Activated CD4-positive, alpha-beta memory T cell treated with anti-CD3 and anti-CD28 coated beads, Interleukin-2, amount 10 ng/mL, durations not matched to agents 7 days and 5 days (primary cell): ENCODE measurements around the gene CD74. TPM values are rescaled to one million over a fixed set of nuclear protein-coding genes. Genes with fewer than 3 reads are reported as not detected.
A peak's percentile ranks its signal among the peaks of the same experiment; 100 is the strongest.
"Not testable (repeated sequence)": the region's sequence is repeated elsewhere in the genome, so short reads cannot be mapped to it uniquely, and the experiment has no call there.

Experiments
- CTCF ChIA-PET: fragments of 350-600 bp; sonication (Branson Sonifier 250); formaldehyde crosslinking; loops from one replicate; lab custom pipeline; 2021; ENCODE audit warnings: antibody characterized with exemption, inconsistent platforms; lab: Charles Lee
- POLR2A ChIA-PET: fragments of 350-600 bp; sonication (Branson Sonifier 250); formaldehyde crosslinking; loops from one replicate; lab custom pipeline; 2021; ENCODE audit warnings: antibody characterized with exemption; lab: Charles Lee
- DNase-seq: peaks from one replicate; pipeline ENCODE4 v3.0.0-alpha.2; 2020
- H3K27ac Mint-ChIP-seq: one replicate; pipeline ENCODE4 v1.8.0; 2021; ENCODE audit warnings: mild to moderate bottlenecking, mixed read lengths
- H3K27me3 Mint-ChIP-seq: one replicate; pipeline ENCODE4 v1.8.0; 2021; ENCODE audit warnings: mixed read lengths
- H3K36me3 Mint-ChIP-seq: one replicate; pipeline ENCODE4 v1.8.0; 2021; ENCODE audit warnings: low read depth, mixed read lengths
- H3K4me1 Mint-ChIP-seq: one replicate; pipeline ENCODE4 v1.8.0; 2021; ENCODE audit warnings: mixed read lengths
- H3K4me3 Mint-ChIP-seq: one replicate; pipeline ENCODE4 v1.8.0; 2021; ENCODE audit warnings: mild to moderate bottlenecking, mixed read lengths
- H3K9me3 Mint-ChIP-seq: one replicate; pipeline ENCODE4 v1.8.0; 2021; ENCODE audit warnings: mixed read lengths
- total RNA-seq, 2 experiments: library from RNA; stranded (reverse); gene quantifications; one replicate each; pipeline ENCODE4 v1.2.3, GENCODE V29; 2021

CD74 gene
- total RNA-seq, 2 experiments from 2014 or later, result 1,158 to 1,180 TPM

DNA sequence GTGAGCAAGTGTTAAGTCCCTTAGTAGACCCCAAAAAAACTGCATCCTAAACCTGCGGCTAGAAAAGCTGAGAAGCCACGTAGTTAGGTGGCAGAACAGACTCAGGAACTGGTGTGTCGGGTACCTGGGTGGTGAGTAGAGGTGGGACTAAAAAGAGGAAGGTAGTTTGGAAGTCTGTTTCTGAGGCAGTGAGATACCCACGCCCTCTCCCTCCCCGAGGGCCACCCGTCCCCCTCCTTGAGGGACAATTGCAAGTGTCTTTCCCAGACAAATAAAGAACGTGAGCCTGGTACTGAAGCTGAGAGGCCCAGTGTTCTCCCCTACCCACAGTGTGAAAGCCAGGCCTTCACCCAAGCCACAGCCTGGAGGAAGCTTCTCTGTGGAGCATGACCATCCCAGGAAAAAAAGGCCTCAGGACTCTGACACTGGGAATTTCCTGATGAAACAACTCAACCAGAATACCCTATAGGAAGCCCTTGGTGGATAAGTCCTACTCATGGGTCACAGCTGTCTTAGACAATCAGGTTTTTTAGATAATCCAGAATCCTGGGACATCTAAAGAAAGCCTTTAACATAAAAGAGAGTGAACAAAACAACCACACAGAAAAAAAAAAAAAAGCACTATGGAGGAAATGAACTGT lies 7.0 kb upstream of the CD74 start:
- Mint-ChIP-seq H3K36me3 (no peaks in the 10 kb centered on the region), H3K27me3 (peaks cover 4% of the 10 kb centered on the region), H3K27ac (no peak overlapping the region), H3K4me3 (no peak overlapping the region), H3K9me3 (no peaks in the 10 kb centered on the region), H3K4me1 (peaks cover 5% of the 10 kb centered on the region)
- no peak for DNase-seq
- POLR2A ChIA-PET, result interaction anchor here (1.0 kb wide), 1 partner anchor 8 kb away, joined by 3 read pairs; no protein-coding TSS in a partner anchor
- CTCF ChIA-PET, result interaction anchor here (0.6 to 0.8 kb wide), 2 partner anchors 9 to 30 kb away, joined by 3 read pairs; partner anchors contain the start of gene RPS14

DNA sequence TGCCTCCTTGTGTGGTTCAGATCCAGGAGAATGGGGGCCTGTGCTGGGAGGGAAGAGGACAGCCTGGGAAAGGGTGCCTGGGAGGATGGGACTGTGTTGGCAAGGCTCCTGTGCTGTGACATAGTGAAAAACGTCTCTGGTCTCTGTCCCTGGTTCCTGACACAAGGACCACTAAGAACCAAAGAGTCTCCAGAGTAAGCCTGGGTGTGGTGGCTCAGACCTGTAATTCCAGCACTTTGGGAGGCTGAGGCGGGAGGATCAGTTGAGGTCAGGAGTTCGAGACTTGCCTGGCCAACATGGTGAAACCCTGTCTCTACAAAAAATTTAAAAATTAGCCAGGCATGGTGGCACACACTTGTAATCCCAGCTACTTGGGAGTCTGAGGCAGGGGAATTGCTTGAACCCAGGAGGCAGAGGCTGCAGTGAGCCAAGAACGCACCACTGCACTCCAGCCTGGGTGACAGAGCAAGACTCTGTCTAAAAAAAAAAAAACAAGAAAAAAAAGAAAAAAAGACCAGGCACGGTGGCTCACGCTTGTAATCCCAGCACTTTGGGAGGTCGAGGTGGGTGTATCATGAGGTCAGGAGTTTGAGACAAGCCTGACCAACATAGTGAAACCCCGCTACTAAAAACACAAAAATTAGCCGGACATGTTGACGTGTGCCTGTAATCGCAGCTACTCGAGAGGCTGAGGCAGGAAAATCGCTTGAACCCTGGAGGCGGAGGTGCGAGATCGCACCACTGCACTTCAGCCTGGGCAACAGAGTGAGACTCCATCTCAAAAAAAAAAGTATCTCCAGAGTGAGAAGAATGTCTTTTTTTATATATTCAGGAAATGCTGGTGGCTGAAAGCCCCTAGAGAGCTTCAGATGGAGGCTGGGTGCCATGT lies 1.4 kb upstream of the CD74 start:
- Mint-ChIP-seq H3K4me1 (peaks cover 28% of the 10 kb centered on the region), H3K36me3 (peaks cover 19% of the 10 kb centered on the region), H3K27ac (peak overlapping the region; percentile 97)
- not testable (repeated sequence) for DNase-seq, H3K4me3 Mint-ChIP-seq, H3K9me3 Mint-ChIP-seq, H3K27me3 Mint-ChIP-seq
- CTCF ChIA-PET, result interaction anchor here (1.4 to 2.0 kb wide), 3 partner anchors 19 to 35 kb away, joined by 4 to 9 read pairs (median 6); partner anchors contain the start of gene RPS14
- POLR2A ChIA-PET, result interaction anchor here (1.0 to 5.5 kb wide), 7 partner anchors 8 to 370 kb away, joined by 3 to 74 read pairs (median 18); partner anchors contain the start of genes RPS14 and TCOF1

DNA sequence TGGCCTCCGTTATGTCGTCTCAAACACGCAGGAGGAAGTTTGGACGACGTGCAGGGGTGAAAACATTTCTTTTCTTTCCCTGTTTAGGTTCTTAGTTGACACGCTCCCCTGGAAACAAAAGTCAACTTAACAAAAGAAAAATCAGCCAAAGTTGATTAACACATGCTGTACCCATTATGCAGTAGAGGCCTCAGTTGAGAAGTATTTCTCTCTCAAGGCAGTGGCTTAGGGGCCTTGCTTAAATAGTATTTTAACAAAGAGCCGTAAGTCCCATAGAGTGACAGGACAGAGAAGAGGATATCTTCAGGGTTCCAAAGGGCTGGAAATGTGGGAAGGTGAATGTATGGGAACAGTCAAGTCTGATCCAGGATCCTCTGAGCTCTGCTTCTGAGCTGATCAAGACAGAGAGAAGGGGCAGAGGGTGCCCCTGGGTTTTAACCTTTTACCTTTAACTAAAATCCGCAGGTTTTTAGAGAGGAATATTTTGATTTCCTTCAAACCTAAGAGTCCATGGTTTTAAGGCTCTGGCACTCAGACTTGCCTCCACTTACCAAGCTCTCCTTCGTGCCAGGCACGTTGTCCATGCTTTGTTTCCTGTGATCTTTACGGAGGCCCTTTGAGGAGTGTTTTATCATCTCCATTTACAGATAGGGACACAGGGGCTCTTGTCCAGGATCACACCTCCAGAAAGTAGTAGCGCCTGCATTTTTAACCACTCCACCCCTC lies 629 bp upstream of the CD74 start:
- no peaks in the 10 kb centered on the region for H3K9me3 Mint-ChIP-seq
- ChIA-PET CTCF (interaction anchor here (0.9 to 2.0 kb wide), 9 partner anchors 9 to 288 kb away, joined by 3 to 9 read pairs (median 5); partner anchors contain the start of genes RBM22 and RPS14), POLR2A (interaction anchor here (0.7 to 5.5 kb wide), 20 partner anchors 9 to 810 kb away, joined by 3 to 74 read pairs (median 4); partner anchors contain the start of genes RBM22, RPS14, SMIM3 and TCOF1)

DNA sequence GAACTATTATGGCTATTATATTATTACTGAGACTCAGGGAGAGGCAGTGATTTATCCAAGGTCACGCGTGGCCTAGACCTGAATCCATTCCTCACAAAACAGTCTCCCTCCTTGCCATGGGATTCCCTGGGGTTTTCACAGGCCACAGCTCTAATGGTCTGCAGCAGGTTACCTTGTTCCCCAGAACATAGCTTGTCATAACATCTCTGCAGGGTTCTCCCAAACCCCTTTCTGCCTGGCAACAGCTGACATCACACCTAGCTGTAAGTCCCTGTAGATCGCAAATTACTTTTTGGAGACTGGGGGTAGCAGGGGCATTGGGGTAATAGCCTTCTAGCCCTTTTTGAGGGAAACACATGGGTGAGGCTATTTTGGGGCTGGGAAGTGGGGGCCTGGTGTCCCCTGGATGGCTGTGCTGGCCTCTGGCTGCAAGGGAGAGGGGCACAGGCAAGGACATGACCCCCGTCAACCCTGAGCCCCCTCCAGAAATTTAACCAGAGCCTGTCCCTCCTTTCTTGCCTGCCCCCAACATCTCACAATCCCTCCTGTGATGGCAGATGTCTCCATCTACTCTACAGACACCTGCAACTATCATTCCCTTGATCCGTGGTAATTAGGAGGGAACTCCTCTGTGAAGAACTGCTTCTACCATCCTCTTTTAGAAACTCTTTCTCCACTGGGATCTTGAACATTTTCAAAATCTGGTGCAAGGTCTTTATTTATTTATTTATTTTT lies 1.3 kb downstream of the CD74 start:
- POLR2A ChIA-PET, result interaction anchor here (0.9 to 5.5 kb wide), 16 partner anchors 9 to 802 kb away, joined by 3 to 74 read pairs (median 7); partner anchors contain the start of genes HMGXB3, RBM22, RPS14 and TCOF1
- peaks cover 36% of the 10 kb centered on the region for H3K36me3 Mint-ChIP-seq
- peak overlapping the region; percentile 97 for H3K27ac Mint-ChIP-seq
- CTCF ChIA-PET, result interaction anchor here (0.7 to 2.7 kb wide), 11 partner anchors 8 to 248 kb away, joined by 3 to 14 read pairs (median 6); no protein-coding TSS in a partner anchor
- no peaks in the 10 kb centered on the region for H3K27me3 Mint-ChIP-seq
- H3K4me1 Mint-ChIP-seq, result peaks cover 41% of the 10 kb centered on the region
- H3K9me3 Mint-ChIP-seq, result no peaks in the 10 kb centered on the region
- peak overlapping the region; percentile 94 for H3K4me3 Mint-ChIP-seq
- DNase-seq, result peak; percentile 86

More for the DNA sequence above, 629 bp upstream of the CD74 start:
- peaks cover 33% of the 10 kb centered on the region for H3K4me1 Mint-ChIP-seq
- DNase-seq, result no peak
- H3K27me3 Mint-ChIP-seq, result no peaks in the 10 kb centered on the region
- peak overlapping the region; percentile 97 for H3K27ac Mint-ChIP-seq
- H3K4me3 Mint-ChIP-seq, result peak overlapping the region; percentile 94
- H3K36me3 Mint-ChIP-seq, result peaks cover 24% of the 10 kb centered on the region

DNA sequence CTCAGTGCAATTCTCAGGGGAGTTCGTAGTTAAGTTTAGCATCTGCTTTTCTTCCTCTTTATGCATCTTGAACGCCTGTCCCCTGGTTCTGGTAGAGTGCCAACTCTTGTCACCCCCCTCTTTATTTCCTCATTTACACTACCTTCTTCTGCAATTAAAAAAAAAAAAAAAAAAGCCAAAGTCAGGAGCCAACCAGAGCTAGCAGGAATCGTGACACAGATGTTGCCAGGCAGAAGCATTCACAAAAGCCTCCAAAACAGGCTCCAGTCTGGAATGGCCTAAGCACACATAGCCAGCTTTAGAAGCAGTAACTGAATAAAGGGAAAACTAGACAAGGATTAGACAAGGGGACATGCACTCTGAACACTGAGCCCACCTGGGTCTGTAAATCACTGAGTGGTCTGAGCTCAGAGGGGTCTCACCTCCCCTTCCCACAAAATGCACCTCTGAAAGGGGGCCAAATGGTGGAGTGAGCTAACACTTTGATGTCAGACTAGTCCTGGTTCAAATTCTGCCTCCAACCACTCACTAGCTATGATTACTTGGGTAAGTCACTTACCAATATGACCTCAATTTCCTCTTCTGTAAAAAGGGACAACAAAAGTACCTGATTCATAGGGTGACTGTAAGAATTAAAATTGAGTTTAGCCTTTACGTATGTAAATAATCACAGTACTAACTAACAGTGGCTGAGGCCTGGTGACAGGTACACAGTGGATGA lies 2.0 kb downstream of the CD74 start:
- peak; percentile 64 for DNase-seq
- H3K36me3 Mint-ChIP-seq, result peaks cover 43% of the 10 kb centered on the region
- H3K9me3 Mint-ChIP-seq, result no peaks in the 10 kb centered on the region
- peak overlapping the region; percentile 94 for H3K4me3 Mint-ChIP-seq
- ChIA-PET CTCF (interaction anchor here (0.7 to 2.7 kb wide), 14 partner anchors 9 to 248 kb away, joined by 3 to 14 read pairs (median 5); partner anchors contain the start of gene RPS14), POLR2A (interaction anchor here (0.9 to 5.5 kb wide), 16 partner anchors 9 to 746 kb away, joined by 3 to 74 read pairs (median 5); partner anchors contain the start of genes HMGXB3, RBM22, RPS14 and TCOF1)
- no peaks in the 10 kb centered on the region for H3K27me3 Mint-ChIP-seq
- peaks cover 41% of the 10 kb centered on the region for H3K4me1 Mint-ChIP-seq
- H3K27ac Mint-ChIP-seq, result peak overlapping the region; percentile 97

DNA sequence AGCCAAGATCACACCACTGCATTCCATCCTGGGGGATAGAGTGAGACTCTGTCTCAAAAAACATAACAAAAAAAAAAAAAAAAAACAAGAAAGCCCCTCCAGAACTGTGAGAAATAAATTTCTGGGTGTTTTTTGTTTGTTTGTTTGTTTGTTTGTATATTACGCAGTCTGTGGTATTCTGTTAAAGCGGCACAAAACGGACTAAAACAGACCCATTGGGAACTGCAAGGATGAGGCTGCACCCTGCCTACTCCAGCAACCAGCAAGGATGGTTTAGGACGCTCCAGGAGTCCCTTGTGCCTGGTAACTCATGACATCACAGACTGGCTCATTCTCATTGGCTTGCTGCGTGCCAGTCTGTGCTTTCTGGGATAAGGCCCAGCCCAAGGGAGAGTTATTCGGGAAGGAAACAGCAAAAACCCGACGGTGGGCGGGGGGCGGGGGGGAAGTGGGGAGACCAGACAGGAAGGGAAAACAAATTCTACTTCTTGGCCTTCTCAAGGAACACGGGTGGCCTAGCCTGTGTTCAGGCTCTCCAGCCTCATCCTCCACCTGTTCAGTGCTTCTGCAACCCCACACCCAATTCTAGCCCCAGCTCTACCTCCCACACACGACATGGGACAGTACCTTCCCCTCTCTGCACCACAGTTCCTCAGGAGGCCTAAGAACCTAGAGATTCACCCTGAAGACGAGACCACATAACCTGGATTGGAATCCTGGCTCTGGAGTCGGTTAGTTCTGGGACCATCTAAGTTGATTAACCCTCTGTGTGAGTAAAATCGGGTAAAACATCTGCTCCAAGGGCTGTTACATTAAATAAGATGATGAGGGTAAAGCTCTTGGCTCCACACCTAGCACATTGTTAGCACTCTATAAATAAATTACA lies 2.8 kb downstream of the CD74 start:
- peak overlapping the region; percentile 97 for H3K27ac Mint-ChIP-seq
- ChIA-PET POLR2A (interaction anchor here (0.9 to 5.5 kb wide), 13 partner anchors 8 to 410 kb away, joined by 3 to 74 read pairs (median 5); partner anchors contain the start of genes HMGXB3, RBM22, RPS14 and TCOF1), CTCF (interaction anchor here (0.8 to 2.7 kb wide), 9 partner anchors 10 to 59 kb away, joined by 3 to 14 read pairs (median 6); partner anchors contain the start of gene RPS14)
- no peaks in the 10 kb centered on the region for H3K9me3 Mint-ChIP-seq
- H3K4me1 Mint-ChIP-seq, result peaks cover 41% of the 10 kb centered on the region
- H3K36me3 Mint-ChIP-seq, result peaks cover 49% of the 10 kb centered on the region
- peak overlapping the region; percentile 94 for H3K4me3 Mint-ChIP-seq
- peak; percentile 73 for DNase-seq
- no peaks in the 10 kb centered on the region for H3K27me3 Mint-ChIP-seq

DNA sequence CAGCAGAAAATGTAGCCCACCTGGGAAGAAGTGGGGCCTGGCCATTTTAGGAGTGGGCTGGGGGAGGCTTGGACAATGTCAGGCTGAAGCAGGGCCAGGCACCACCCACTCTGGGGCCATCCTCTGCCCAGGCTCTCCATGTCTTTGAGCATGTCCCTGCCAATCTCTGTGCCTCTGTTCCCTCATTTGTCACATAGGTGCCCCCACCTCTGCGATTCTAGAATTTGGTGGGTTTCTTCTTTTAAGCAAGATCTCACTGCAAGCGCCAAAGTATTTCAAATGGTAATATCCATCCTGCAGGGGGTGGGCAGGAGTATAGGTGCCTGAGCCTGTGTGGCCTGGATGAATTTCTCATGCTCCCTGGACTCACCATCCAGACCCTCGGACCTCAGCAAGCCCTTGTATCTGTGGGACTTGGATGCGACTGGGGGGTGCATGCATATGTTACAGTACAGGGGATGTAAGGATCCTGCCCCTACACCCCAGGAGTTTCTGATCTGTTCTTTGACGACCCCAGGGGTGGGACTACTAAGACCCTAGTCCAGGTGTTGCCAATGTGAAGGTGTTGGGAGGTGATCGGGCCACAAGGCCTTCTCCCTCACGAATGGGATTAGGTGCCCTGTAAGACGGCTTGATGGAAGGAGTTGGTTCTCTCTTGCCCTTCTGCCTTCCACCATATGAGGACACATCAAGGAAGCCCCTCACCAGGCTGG lies 4.3 kb downstream of the CD74 start:
- peaks cover 56% of the 10 kb centered on the region for H3K36me3 Mint-ChIP-seq
- H3K27me3 Mint-ChIP-seq, result no peaks in the 10 kb centered on the region
- H3K9me3 Mint-ChIP-seq, result no peaks in the 10 kb centered on the region
- peaks cover 35% of the 10 kb centered on the region for H3K4me1 Mint-ChIP-seq
- peak overlapping the region; percentile 52 for H3K27ac Mint-ChIP-seq
- CTCF ChIA-PET, result no interaction called here
- DNase-seq, result no peak
- POLR2A ChIA-PET, result interaction anchor here (0.8 to 5.5 kb wide), 2 partner anchors 7 to 34 kb away, joined by 4 to 74 read pairs; no protein-coding TSS in a partner anchor
- peak overlapping the region; percentile 94 for H3K4me3 Mint-ChIP-seq

DNA sequence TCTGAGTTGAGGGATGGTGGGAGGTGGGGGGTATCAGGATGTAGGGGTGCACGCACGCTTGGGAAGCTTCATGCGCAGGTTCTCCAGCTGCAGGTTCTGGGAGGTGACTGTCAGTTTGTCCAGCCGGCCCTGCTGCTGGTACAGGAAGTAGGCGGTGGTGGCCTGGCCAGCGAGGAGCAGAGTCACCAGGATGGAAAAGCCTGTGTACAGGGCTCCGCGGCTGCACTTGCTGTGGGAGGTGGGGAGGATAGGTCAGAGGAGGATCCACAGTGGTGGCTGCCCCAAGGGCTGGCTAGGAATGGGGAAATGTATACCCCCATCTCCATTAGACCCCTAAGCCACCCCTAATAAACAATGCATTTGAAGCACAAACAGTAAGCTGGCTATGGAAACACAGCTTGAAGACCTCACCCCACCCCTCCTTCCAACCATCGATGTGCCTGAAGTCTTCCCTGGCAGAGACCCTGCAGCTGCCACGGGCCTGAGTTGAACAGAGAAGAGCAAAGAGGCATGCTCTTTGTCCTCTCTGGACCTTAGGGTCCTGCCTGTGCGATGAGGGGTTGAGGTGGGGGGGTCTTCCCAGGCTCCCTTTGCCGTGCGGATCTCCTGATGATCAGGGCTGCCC lies 5.5 kb downstream of the CD74 start:
- H3K9me3 Mint-ChIP-seq, result no peaks in the 10 kb centered on the region
- peaks cover 30% of the 10 kb centered on the region for H3K4me1 Mint-ChIP-seq
- no peak overlapping the region for H3K4me3 Mint-ChIP-seq
- H3K36me3 Mint-ChIP-seq, result peaks cover 60% of the 10 kb centered on the region
- DNase-seq, result no peak
- POLR2A ChIA-PET, result interaction anchor here (0.8 kb wide), 2 partner anchors 8 to 35 kb away, joined by 4 read pairs; no protein-coding TSS in a partner anchor
- no peak overlapping the region for H3K27ac Mint-ChIP-seq
- no peaks in the 10 kb centered on the region for H3K27me3 Mint-ChIP-seq
- CTCF ChIA-PET, result interaction anchor here (1.0 kb wide), 1 partner anchor 10 kb away, joined by 3 read pairs; no protein-coding TSS in a partner anchor

DNA sequence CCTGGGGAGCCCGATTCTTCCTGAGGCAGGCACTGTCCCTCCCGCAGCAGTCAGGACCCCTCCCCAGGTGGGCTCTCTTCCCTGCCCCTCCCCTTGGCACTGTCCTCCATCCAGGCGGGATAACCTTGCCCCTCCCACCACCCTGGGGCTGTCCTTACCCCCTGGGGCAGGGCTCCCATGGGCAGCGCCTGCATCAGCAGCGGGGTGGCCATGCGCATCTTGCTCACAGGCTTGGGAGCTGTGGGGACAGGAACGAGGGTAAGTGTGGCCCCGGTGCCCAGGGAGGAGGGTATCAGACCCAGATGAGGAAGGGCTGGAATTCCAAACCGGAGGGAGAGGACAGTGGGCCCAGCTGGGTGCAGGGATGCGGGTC lies 6.0 kb downstream of the CD74 start:
- POLR2A ChIA-PET, result interaction anchor here (0.8 to 1.0 kb wide), 2 partner anchors 8 to 16 kb away, joined by 3 to 4 read pairs; no protein-coding TSS in a partner anchor
- CTCF ChIA-PET, result interaction anchor here (1.0 kb wide), 1 partner anchor 9 kb away, joined by 3 read pairs; no protein-coding TSS in a partner anchor
- Mint-ChIP-seq H3K27me3 (no peaks in the 10 kb centered on the region), H3K36me3 (peaks cover 64% of the 10 kb centered on the region), H3K9me3 (no peaks in the 10 kb centered on the region), H3K4me3 (no peak overlapping the region), H3K27ac (no peak overlapping the region), H3K4me1 (peaks cover 30% of the 10 kb centered on the region)
- DNase-seq, result no peak
